Measurements from ENCODE around the gene RNF114.

Gene RNF114

GRCh38 chr20:49896204-49896603, 40.0 kb upstream of the RNF114 start:
- peak overlapping the region; percentile 80 for H3K27ac ChIP-seq
- TF ChIP-seq ZFX (IDR thresholded peaks at IDR 0.05), result no peak
- no peak for TF ChIP-seq CTCF (conservative IDR thresholded peaks at IDR 0.05)

- no peak for TF ChIP-seq ZFX (IDR thresholded peaks at IDR 0.05)
- TF ChIP-seq CTCF (conservative IDR thresholded peaks at IDR 0.05), result no peak
- peak overlapping the region; percentile 90 for H3K27ac ChIP-seq
Measured at GRCh38 chr20:49899541-49900383, 36.4 kb upstream of the RNF114 start.

GRCh38 chr20:49901588-49901987, 34.6 kb upstream of the RNF114 start:
- peak overlapping the region; percentile 90 for H3K27ac ChIP-seq
- TF ChIP-seq CTCF (conservative IDR thresholded peaks at IDR 0.05) (no peak), ZFX (IDR thresholded peaks at IDR 0.05) (no peak)

- TF ChIP-seq ZFX (IDR thresholded peaks at IDR 0.05) (no peak), CTCF (conservative IDR thresholded peaks at IDR 0.05) (no peak)
- H3K27ac ChIP-seq, result no peak overlapping the region
Measured at GRCh38 chr20:49904440-49905214, 31.6 kb upstream of the RNF114 start.

- H3K27ac ChIP-seq, result no peak overlapping the region
- TF ChIP-seq ZFX (IDR thresholded peaks at IDR 0.05) (no peak), CTCF (conservative IDR thresholded peaks at IDR 0.05) (no peak)
Measured at GRCh38 chr20:49905415-49906091, 30.6 kb upstream of the RNF114 start.

GRCh38 chr20:49906101-49906604, 30.0 kb upstream of the RNF114 start:
- no peak for TF ChIP-seq ZFX (IDR thresholded peaks at IDR 0.05)
- TF ChIP-seq CTCF (conservative IDR thresholded peaks at IDR 0.05), result no peak

More at GRCh38 chr20:49906101-49906604, 30.0 kb upstream of the RNF114 start:
- no peak overlapping the region for H3K27ac ChIP-seq

All from C4-2B (cell line).